ENCODE data around the gene CD2.
"Not testable (repeated sequence)": the region's sequence is repeated elsewhere in the genome, so short reads cannot be mapped to it uniquely, and the experiment has no call there.

Gene CD2

GRCh38 chr1:116733476-116734365 is 20.5 kb upstream of the CD2 start:
- no peak for DNase-seq

GRCh38 chr1:116735246-116735645 is 19.0 kb upstream of the CD2 start:
- DNase-seq = no peak

- DNase-seq = peak; percentile 63
These were observed 17.0 kb upstream of the CD2 start for GRCh38 chr1:116737020-116737854.

- DNase-seq = no peak
These were observed 16.3 kb upstream of the CD2 start for GRCh38 chr1:116737855-116738321.

GRCh38 chr1:116738673-116739370 is 15.4 kb upstream of the CD2 start:
- DNase-seq = no peak

GRCh38 chr1:116739371-116740012 is 14.7 kb upstream of the CD2 start:
- DNase-seq = no peak

GRCh38 chr1:116740296-116740695 is 13.9 kb upstream of the CD2 start:
- no peak for DNase-seq

GRCh38 chr1:116740746-116741145 is 13.5 kb upstream of the CD2 start:
- DNase-seq = no peak

GRCh38 chr1:116741836-116742565 is 12.2 kb upstream of the CD2 start:
- no peak for DNase-seq

GRCh38 chr1:116743535-116743934 is 10.7 kb upstream of the CD2 start:
- no peak for DNase-seq

- DNase-seq = no peak
These were observed 6.0 kb upstream of the CD2 start for GRCh38 chr1:116748272-116748671.

- DNase-seq = no peak
These were observed 3.1 kb upstream of the CD2 start for GRCh38 chr1:116751146-116751545.

- DNase-seq = no peak
These were observed 2.6 kb upstream of the CD2 start for GRCh38 chr1:116751621-116752020.

GRCh38 chr1:116753312-116753711 is 918 bp upstream of the CD2 start:
- DNase-seq = no peak

- no peak for DNase-seq
These were observed 836 bp downstream of the CD2 start for GRCh38 chr1:116755066-116755465.

GRCh38 chr1:116755681-116756080 is 1.5 kb downstream of the CD2 start:
- DNase-seq = no peak

GRCh38 chr1:116756092-116756491 is 1.9 kb downstream of the CD2 start:
- DNase-seq = not testable (repeated sequence)

- DNase-seq = not testable (repeated sequence)
These were observed 4.2 kb downstream of the CD2 start for GRCh38 chr1:116758456-116758815.

GRCh38 chr1:116759636-116760035 is 5.4 kb downstream of the CD2 start:
- DNase-seq = no peak

- peak; percentile 8 for DNase-seq
These were observed 6.3 kb downstream of the CD2 start for GRCh38 chr1:116760487-116760886.

GRCh38 chr1:116760996-116761665 is 6.9 kb downstream of the CD2 start:
- DNase-seq = no peak
